Spleen (tissue), 11 donors: ENCODE measurements around the gene YES1. TPM values are rescaled to one million over a fixed set of nuclear protein-coding genes. Genes with fewer than 3 reads are reported as not detected.

Experiments
- DNase-seq: peaks from one replicate; pipeline ENCODE4 v3.0.0-alpha.2; 2020
- H3K27ac ChIP-seq, 8 donors: fragments of 200-600 bp; sonication (generic) in 7 of 8; 1 replicate in 4 of 8; 2 replicates in 4 of 8; pipeline versions ENCODE4 v1.5.0 to v1.8.0; 2016 to 2021; ENCODE audit warnings: inconsistent platforms in 4 of 8, mild to moderate bottlenecking in 4 of 8, moderate library complexity in 1 of 8
- H3K27me3 ChIP-seq, 7 donors: fragments of 200-600 bp; sonication (generic) in 6 of 7; replicated peaks in 1 of 7; 1 replicate in 4 of 7; 2 replicates in 3 of 7; pipeline versions ENCODE4 v1.5.0 to v1.8.0; 2016 to 2021; ENCODE audit warnings: inconsistent platforms in 3 of 7, mild to moderate bottlenecking in 1 of 7
- H3K36me3 ChIP-seq, 6 donors: fragments of 200-600 bp; sonication (generic) in 5 of 6; 1 replicate in 4 of 6; 2 replicates in 2 of 6; pipeline versions ENCODE4 v1.5.0 to v1.8.0; 2016 to 2021; ENCODE audit warnings: inconsistent platforms in 2 of 6
- H3K4me1 ChIP-seq, 6 donors: fragments of 200-600 bp; sonication (generic) in 5 of 6; 1 replicate in 3 of 6; 2 replicates in 3 of 6; pipeline versions ENCODE4 v1.5.0 to v1.8.0; 2016 to 2021; ENCODE audit warnings: inconsistent platforms in 3 of 6
- H3K4me3 ChIP-seq, 8 donors: fragments of 200-600 bp; sonication (generic) in 7 of 8; 1 replicate in 4 of 8; 2 replicates in 4 of 8; pipeline versions ENCODE4 v1.5.0 to v1.8.0; 2016 to 2021; ENCODE audit warnings: inconsistent platforms in 4 of 8, mild to moderate bottlenecking in 4 of 8, moderate library complexity in 2 of 8
- H3K9me3 ChIP-seq, 8 donors: fragments of 200-600 bp; sonication (generic) in 7 of 8; 1 replicate in 4 of 8; 2 replicates in 4 of 8; pipeline versions ENCODE4 v1.5.0 to v1.8.0; 2016 to 2021; ENCODE audit warnings: inconsistent platforms in 4 of 8
- POLR2A ChIP-seq, 3 donors: fragments of 450-650 bp; IDR thresholded peaks; one replicate each; pipeline ENCODE4 v1.5.1; 2017; ENCODE audit warnings: antibody characterized with exemption in 3 of 3, mild to moderate bottlenecking in 1 of 3
- POLR2AphosphoS5 ChIP-seq, 3 donors: sonication (generic); formaldehyde crosslinking; IDR thresholded peaks; one replicate each; pipeline ENCODE4 v1.5.1; 2017; ENCODE audit warnings: antibody characterized with exemption in 3 of 3
- WGBS, 5 donors: extraction: QIAGEN DNeasy Blood & Tissue Kit in 3 of 5; methylation state at CpG; one replicate each; pipeline versions ENCODE4 v1.1.5 to v1.1.7; 2013 to 2018; 5-methylcytosine and 5-hydroxymethylcytosine counted together
- intact Hi-C: fragments of 100-400 bp; cut with DNase I; formaldehyde crosslinking; loops from one replicate; pipeline ENCODE4 v1.15.0; 2023; ENCODE audit warnings: low total_unique reads
- polyA plus RNA-seq, 3 donors: library from polyadenylated mRNA; stranded (reverse); fragments of 200-250 nt; gene quantifications; one replicate each; pipeline ENCODE4 v1.2.1, GENCODE V29; 2013
- total RNA-seq, 7 donors: library from RNA; depleted of rRNA in 3 of 7; stranded (reverse); fragments of >200 nt in 3 of 7; fragmentation: NEBNext Ultra II Directional in 4 of 7; extraction: Animal tissue kit (Norgen Biotek cat#: 25700) in 4 of 7; gene quantifications; one replicate each; pipeline versions ENCODE4 v1.1.0 to v1.2.1, GENCODE V29; 2016 to 2021
- TF ChIP-seq, protein P1 (sequence below), 11 experiments: fragments of 200-600 bp in 7 of 11; fragments of 450-650 bp in 4 of 11; sonication (generic) in 4 of 11; IDR thresholded peaks in 8 of 11; conservative IDR thresholded peaks in 3 of 11; 1 replicate in 7 of 11; 2 replicates in 4 of 11; pipeline versions ENCODE4 v1.4.0 to v1.8.0; 2016 to 2021; ENCODE audit warnings: antibody characterized with exemption in 11 of 11, inconsistent platforms in 4 of 11, mild to moderate bottlenecking in 1 of 11
- donor health status: healthy with polysubstance abuse.
- donor health status: DM: no; HTN: no; CAD: no; lungs with moderate emphysema.
- donor health status: DM: no; HTN: no; CAD: no.
- donor health status: Bipolar disorder and iron deficiency.
- donor health status: healthy.
- donor health status: DM: no; HTN: no; CAD: no.
- donor health status: DM: yes; HTN: yes; CAD: no.

The YES1 gene
- total and polyA plus RNA-seq, 10 donors: 8.4 to 128 (median 60.9) TPM

DNA sequence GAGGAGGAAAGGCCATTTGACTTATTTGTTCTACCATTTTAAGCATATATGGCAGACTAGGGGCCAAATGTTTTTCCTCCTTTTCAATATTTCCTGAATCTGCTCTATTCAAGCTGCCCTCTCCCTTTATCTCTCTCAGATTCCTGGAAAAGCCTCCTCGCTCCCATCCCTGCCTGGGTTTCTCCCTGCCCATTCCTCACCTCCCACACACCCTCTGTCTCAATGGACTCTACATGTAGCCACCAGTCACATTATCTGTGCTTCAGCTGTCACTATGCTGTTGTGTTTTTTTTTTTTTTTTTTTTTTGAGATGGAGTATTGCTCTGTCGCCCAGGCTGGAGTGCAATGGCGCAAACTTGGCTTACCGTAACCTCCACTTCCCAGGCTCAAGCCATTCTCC, 131.7 kb downstream of the YES1 start:
- Histone ChIP-seq H3K4me3 (no peak overlapping the region), H3K4me1 (peaks cover 0 to 3% (median 0%) of the 10 kb centered on the region in 6 donors), H3K27ac (no peak overlapping the region), H3K36me3 (peaks cover 0 to 98% (median 41%) of the 10 kb centered on the region in 6 donors), H3K27me3 (no peaks in the 10 kb centered on the region), H3K9me3 (no peaks in the 10 kb centered on the region)
- TF ChIP-seq POLR2A (IDR thresholded peaks at IDR 0.05): no peak
- TF ChIP-seq, protein P1, sequence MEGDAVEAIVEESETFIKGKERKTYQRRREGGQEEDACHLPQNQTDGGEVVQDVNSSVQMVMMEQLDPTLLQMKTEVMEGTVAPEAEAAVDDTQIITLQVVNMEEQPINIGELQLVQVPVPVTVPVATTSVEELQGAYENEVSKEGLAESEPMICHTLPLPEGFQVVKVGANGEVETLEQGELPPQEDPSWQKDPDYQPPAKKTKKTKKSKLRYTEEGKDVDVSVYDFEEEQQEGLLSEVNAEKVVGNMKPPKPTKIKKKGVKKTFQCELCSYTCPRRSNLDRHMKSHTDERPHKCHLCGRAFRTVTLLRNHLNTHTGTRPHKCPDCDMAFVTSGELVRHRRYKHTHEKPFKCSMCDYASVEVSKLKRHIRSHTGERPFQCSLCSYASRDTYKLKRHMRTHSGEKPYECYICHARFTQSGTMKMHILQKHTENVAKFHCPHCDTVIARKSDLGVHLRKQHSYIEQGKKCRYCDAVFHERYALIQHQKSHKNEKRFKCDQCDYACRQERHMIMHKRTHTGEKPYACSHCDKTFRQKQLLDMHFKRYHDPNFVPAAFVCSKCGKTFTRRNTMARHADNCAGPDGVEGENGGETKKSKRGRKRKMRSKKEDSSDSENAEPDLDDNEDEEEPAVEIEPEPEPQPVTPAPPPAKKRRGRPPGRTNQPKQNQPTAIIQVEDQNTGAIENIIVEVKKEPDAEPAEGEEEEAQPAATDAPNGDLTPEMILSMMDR (IDR thresholded peaks at IDR 0.05 in 8 of 11, conservative IDR thresholded peaks at IDR 0.05 in 3 of 11): no peak
- no peak for TF ChIP-seq POLR2AphosphoS5 (IDR thresholded peaks at IDR 0.05)
- no peak for DNase-seq
- WGBS, 5 donors: 91 to 99% (median 94%) methylated on average over 4 of the region's 4 CpGs
- intact Hi-C loops: no loop called here

DNA sequence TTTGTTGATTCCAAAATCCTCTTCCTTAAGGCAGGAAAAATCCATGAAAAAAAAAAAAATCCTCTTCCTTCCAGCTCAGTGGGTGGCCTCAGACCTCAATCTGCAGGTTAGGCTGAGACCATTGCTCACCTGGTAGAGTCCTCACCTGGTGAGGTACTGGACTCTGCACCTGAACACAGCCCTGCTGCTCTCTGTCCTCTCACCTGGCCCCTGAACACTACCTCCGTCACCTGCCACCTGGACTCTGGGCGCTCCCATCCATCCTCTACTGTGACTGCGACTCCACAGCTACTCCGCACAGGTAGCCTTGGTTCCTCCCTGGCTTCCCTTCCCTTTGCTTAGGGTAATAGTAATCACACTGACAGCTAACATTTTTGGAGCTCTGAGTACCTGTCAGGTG, 132.5 kb downstream of the YES1 start:
- Histone ChIP-seq H3K27me3 (no peaks in the 10 kb centered on the region), H3K27ac (no peak overlapping the region), H3K36me3 (peaks cover 0 to 98% (median 49%) of the 10 kb centered on the region in 6 donors), H3K4me1 (peaks cover 0 to 3% (median 0%) of the 10 kb centered on the region in 6 donors), H3K9me3 (no peaks in the 10 kb centered on the region), H3K4me3 (no peak overlapping the region)
- no peak for DNase-seq
- WGBS, 5 donors: 97 to 100% (median 98%) methylated on average over 4 of the region's 4 CpGs
- intact Hi-C loops: no loop called here
- TF ChIP-seq POLR2AphosphoS5 (IDR thresholded peaks at IDR 0.05) (no peak), POLR2A (IDR thresholded peaks at IDR 0.05) (no peak)
- TF ChIP-seq, protein P1 (IDR thresholded peaks at IDR 0.05 in 8 of 11, conservative IDR thresholded peaks at IDR 0.05 in 3 of 11): no peak

DNA sequence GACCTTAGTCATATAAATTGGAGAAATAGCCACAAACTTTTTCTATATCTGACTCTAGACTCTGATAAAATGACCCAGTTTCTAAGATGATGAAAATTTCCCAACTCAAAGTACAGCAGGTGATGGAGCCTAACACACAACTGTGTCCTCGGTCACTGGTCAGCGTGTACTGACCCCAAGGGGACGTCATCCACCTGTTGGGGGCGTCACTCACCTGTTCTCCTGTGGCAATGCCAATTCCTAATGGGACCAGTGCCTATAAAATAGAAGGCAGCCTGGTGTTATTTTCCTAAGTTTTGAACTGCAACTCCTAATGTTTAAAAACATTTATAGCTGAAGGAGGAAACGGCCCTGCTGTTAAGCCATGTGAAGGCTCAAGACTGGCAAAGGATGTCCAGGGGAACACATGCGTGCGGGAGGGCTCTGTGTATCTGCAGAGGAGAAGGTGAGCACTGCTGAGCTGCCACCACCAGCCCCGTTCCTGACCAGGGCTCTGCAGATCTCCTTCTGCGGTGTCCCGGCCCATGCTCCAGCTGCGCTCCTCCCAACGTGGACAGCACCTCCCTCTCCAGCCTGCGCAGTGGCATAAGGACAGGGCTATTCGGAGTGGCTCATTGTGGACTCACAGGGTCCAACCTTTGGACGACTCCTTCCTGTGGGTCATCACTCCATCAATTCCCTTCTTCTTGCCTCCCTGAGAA, 133.4 kb downstream of the YES1 start:
- H3K4me1 ChIP-seq: peaks cover 0 to 3% (median 0%) of the 10 kb centered on the region in 6 donors
- no peak for TF ChIP-seq POLR2AphosphoS5 (IDR thresholded peaks at IDR 0.05)
- TF ChIP-seq, protein P1 (IDR thresholded peaks at IDR 0.05 in 8 of 11, conservative IDR thresholded peaks at IDR 0.05 in 3 of 11): no peak
- no peak for TF ChIP-seq POLR2A (IDR thresholded peaks at IDR 0.05)
- no peaks in the 10 kb centered on the region for H3K27me3 ChIP-seq
- H3K36me3 ChIP-seq: peaks cover 0 to 100% (median 53%) of the 10 kb centered on the region in 6 donors
- no peak overlapping the region for H3K27ac ChIP-seq
- no peak overlapping the region for H3K4me3 ChIP-seq
- intact Hi-C loops: no loop called here
- no peaks in the 10 kb centered on the region for H3K9me3 ChIP-seq
- no peak for DNase-seq
- 89 to 96% (median 94%) methylated on average over 15 of the region's 15 CpGs for WGBS, 5 donors

DNA sequence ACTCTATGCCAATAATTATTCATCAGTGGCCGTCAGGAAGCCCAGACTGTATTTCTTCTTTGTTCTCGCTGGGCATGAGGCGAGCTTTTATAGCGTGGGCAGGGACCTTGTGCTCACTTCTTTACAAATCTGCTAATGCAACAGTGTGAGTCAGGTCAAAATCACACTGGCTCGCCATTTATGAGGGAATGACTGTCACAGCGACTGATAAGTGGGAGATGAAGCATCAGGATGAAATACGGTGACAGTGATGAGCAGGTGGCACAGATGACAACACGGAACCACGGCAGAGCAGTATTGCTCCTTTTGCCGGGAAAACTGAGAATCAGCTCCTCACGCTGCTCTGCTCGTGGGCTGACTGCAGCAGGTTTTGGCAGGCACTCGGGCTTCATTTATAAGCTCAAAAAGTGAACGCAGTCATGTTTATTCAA, 134.1 kb downstream of the YES1 start:
- Histone ChIP-seq H3K4me3 (no peak overlapping the region), H3K9me3 (no peaks in the 10 kb centered on the region), H3K27me3 (no peaks in the 10 kb centered on the region), H3K27ac (no peak overlapping the region), H3K4me1 (peaks cover 0 to 3% (median 0%) of the 10 kb centered on the region in 6 donors), H3K36me3 (peaks cover 0 to 100% (median 54%) of the 10 kb centered on the region in 6 donors)
- TF ChIP-seq, protein P1 (IDR thresholded peaks at IDR 0.05 in 8 of 11, conservative IDR thresholded peaks at IDR 0.05 in 3 of 11): no peak
- TF ChIP-seq POLR2A (IDR thresholded peaks at IDR 0.05) (no peak), POLR2AphosphoS5 (IDR thresholded peaks at IDR 0.05) (no peak)
- intact Hi-C loops: no loop called here
- DNase-seq: no peak
- WGBS, 5 donors: 89 to 94% (median 93%) methylated on average over 14 of the region's 14 CpGs
